IMR-90 (cell line): ENCODE results near the gene FANCM. TPM values are rescaled to one million over a fixed set of nuclear protein-coding genes. Genes with fewer than 3 reads are reported as not detected.

ENCODE experiments used
- ATAC-seq: fragments of 200-7000 bp; cut with Tn5 transposase; 2 replicates; pipeline ENCODE4 v1.9.1; 2020; ENCODE audit warnings: low read depth, mild to moderate bottlenecking, moderate library complexity
- BruUV-seq: library from RNA; stranded (reverse); fragments of 400-500 nt; replicated peaks from 2 replicates; lab custom pipeline; 2021; lab: Mats Ljungman, UMichigan
- CTCF ChIA-PET: fragments of 300-600 bp; formaldehyde crosslinking; extraction: SDS; loops from one replicate; lab custom pipeline; 2021; ENCODE audit warnings: antibody characterized with exemption; lab: Yijun Ruan, JAX
- POLR2A ChIA-PET: fragments of 300-600 bp; sonication (Branson Sonifier 250); formaldehyde crosslinking; loops from one replicate; lab custom pipeline; 2022; ENCODE audit warnings: antibody characterized with exemption; ENCODE audit not compliant: unreplicated experiment; lab: Charles Lee
- DNase-seq: peaks from one replicate; pipeline ENCODE4 v3.0.0; 2013
- H2AFZ ChIP-seq: replicated peaks from 2 replicates; pipeline ENCODE3; 2013; ENCODE audit warnings: low read length, mild to moderate bottlenecking; ENCODE audit not compliant: poor library complexity
- H2AK5ac ChIP-seq: 2 replicates; pipeline ENCODE4 v1.6.1; 2013; ENCODE audit warnings: low read depth, low read length, inconsistent platforms
- H2AK9ac ChIP-seq: replicated peaks from 2 replicates; pipeline ENCODE3; 2013; ENCODE audit warnings: mild to moderate bottlenecking, low read depth, low read length, moderate library complexity; ENCODE audit not compliant: poor library complexity
- H2BK120ac ChIP-seq: 2 replicates; pipeline ENCODE4 v1.6.1; 2013; ENCODE audit warnings: low read depth, low read length, inconsistent platforms
- H2BK15ac ChIP-seq: 3 replicates; pipeline ENCODE4 v1.6.1; 2013; ENCODE audit warnings: low read depth, low read length, inconsistent platforms
- H2BK20ac ChIP-seq: 2 replicates; pipeline ENCODE4 v1.6.1; 2013; ENCODE audit warnings: low read depth, mild to moderate bottlenecking, inconsistent platforms, low read length, moderate library complexity
- H2BK5ac ChIP-seq: 2 replicates; pipeline ENCODE4 v1.6.1; 2013; ENCODE audit warnings: mild to moderate bottlenecking, low read depth, low read length, inconsistent platforms; ENCODE audit not compliant: poor library complexity, severe bottlenecking
- H3K14ac ChIP-seq: replicated peaks from 2 replicates; pipeline ENCODE4 v1.6.1; 2013; ENCODE audit warnings: low read depth, low read length, inconsistent platforms
- H3K18ac ChIP-seq: 2 replicates; pipeline ENCODE4 v1.6.1; 2013; ENCODE audit warnings: low read depth, low read length, control low read depth
- H3K23ac ChIP-seq: 2 replicates; pipeline ENCODE4 v1.6.1; 2013; ENCODE audit warnings: low read depth, low read length, inconsistent platforms
- H3K27ac ChIP-seq: 2 replicates; pipeline ENCODE4 v1.5.1; 2013; ENCODE audit warnings: mild to moderate bottlenecking, control low read depth, low read length; ENCODE audit not compliant: insufficient read depth
- H3K27me3 ChIP-seq: 2 replicates; pipeline ENCODE4 v1.6.1; 2013; ENCODE audit warnings: low read length; ENCODE audit not compliant: control insufficient read depth, insufficient read depth
- H3K36me3 ChIP-seq: 2 replicates; pipeline ENCODE4 v1.6.1; 2013; ENCODE audit warnings: low read length, mixed read lengths; ENCODE audit not compliant: control insufficient read depth, insufficient read depth
- H3K4ac ChIP-seq: 2 replicates; pipeline ENCODE4 v1.6.1; 2013; ENCODE audit warnings: low read depth, low read length, inconsistent platforms
- H3K4me1 ChIP-seq: 2 replicates; pipeline ENCODE4 v1.6.1; 2013; ENCODE audit warnings: low read length, mixed read lengths; ENCODE audit not compliant: control insufficient read depth, insufficient read depth
- H3K4me2 ChIP-seq: 2 replicates; pipeline ENCODE4 v1.6.1; 2013; ENCODE audit warnings: low read depth, mild to moderate bottlenecking, control low read depth, low read length, moderate library complexity
- H3K4me3 ChIP-seq: 2 replicates; pipeline ENCODE4 v1.5.1; 2013; ENCODE audit warnings: low read depth, mild to moderate bottlenecking, control low read depth, low read length, moderate library complexity; ENCODE audit not compliant: insufficient read depth
- H3K56ac ChIP-seq: 2 replicates; pipeline ENCODE4 v1.6.1; 2013; ENCODE audit warnings: low read length, inconsistent platforms; ENCODE audit not compliant: insufficient read depth; ENCODE audit errors: extremely low read depth
- H3K79me1 ChIP-seq, 2 experiments: 2 replicates each; pipeline ENCODE4 v1.6.1; 2013; ENCODE audit warnings: low read length in 2 of 2, inconsistent platforms in 1 of 2, low read depth in 1 of 2
- H3K9ac ChIP-seq: 2 replicates; pipeline ENCODE4 v1.6.1; 2013; ENCODE audit warnings: low read depth, low read length, control low read depth
- H3K9me1 ChIP-seq: 2 replicates; pipeline ENCODE4 v1.6.1; 2013; ENCODE audit warnings: low read length, inconsistent platforms; ENCODE audit not compliant: insufficient read depth
- H3K9me3 ChIP-seq: 2 replicates; pipeline ENCODE4 v1.6.1; 2013; ENCODE audit warnings: low read length; ENCODE audit not compliant: control insufficient read depth, insufficient read depth
- H4K20me1 ChIP-seq: 2 replicates; pipeline ENCODE4 v1.6.1; 2013; ENCODE audit warnings: low read length, inconsistent platforms; ENCODE audit not compliant: insufficient read depth
- H4K5ac ChIP-seq: 2 replicates; pipeline ENCODE4 v1.6.1; 2013; ENCODE audit warnings: mild to moderate bottlenecking, low read depth, low read length, control low read depth
- H4K8ac ChIP-seq, 2 experiments: 2 replicates each; pipeline ENCODE4 v1.6.1; 2013; ENCODE audit warnings: low read depth in 2 of 2, low read length in 2 of 2, control low read depth in 1 of 2, inconsistent platforms in 1 of 2
- H4K91ac ChIP-seq: 2 replicates; pipeline ENCODE4 v1.6.1; 2013; ENCODE audit warnings: low read depth, low read length, inconsistent platforms; ENCODE audit not compliant: insufficient read depth
- CEBPB ChIP-seq: IDR thresholded peaks from 2 replicates; pipeline ENCODE4 v1.6.1; 2012; ENCODE audit warnings: low read depth, low read length, improper control_type of control experiment
- CHD1 ChIP-seq: IDR thresholded peaks from 2 replicates; pipeline ENCODE4 v1.6.1; 2012; ENCODE audit warnings: low read depth, low read length, improper control_type of control experiment
- MXI1 ChIP-seq: IDR thresholded peaks from 2 replicates; pipeline ENCODE4 v1.6.1; 2012; ENCODE audit warnings: low read depth, mild to moderate bottlenecking, low read length, moderate library complexity, borderline replicate concordance
- RAD21 ChIP-seq: IDR thresholded peaks from 2 replicates; pipeline ENCODE4 v1.6.1; 2012; ENCODE audit warnings: low read length, improper control_type of control experiment
- RFX5 ChIP-seq: IDR thresholded peaks from 2 replicates; pipeline ENCODE4 v1.8.0; 2012; ENCODE audit warnings: low read depth, mild to moderate bottlenecking, low read length, moderate library complexity
- SMC3 ChIP-seq: fragments of 150-350 bp; IDR thresholded peaks from 2 replicates; pipeline ENCODE4 v1.6.1; 2016; ENCODE audit warnings: low read depth, mild to moderate bottlenecking, antibody characterized with exemption, low read length, moderate library complexity
- WGBS, 2 experiments: methylation state at CpG; one replicate each; pipeline versions ENCODE4 v1.1.5 to v1.1.7; 2013; ENCODE audit warnings: missing lambda C conversion rate in 2 of 2; ENCODE audit not compliant: insufficient read length in 1 of 2; ENCODE audit errors: extremely low coverage in 2 of 2; 5-methylcytosine and 5-hydroxymethylcytosine counted together
- dilution Hi-C: fragments of 300-500 bp; cut with HindIII; formaldehyde crosslinking; loops from one replicate; pipeline ENCODE4 v1.14.3; 2018; ENCODE audit warnings: low sequenced_read_pairs; ENCODE audit not compliant: unreplicated experiment
- in situ Hi-C: fragments of 300-500 bp; cut with MboI; formaldehyde crosslinking; loops from 3 replicates; pipeline ENCODE4 v1.14.3; 2019; ENCODE audit warnings: low sequenced_read_pairs, inconsistent platforms, mixed read lengths
- intact Hi-C: fragments of 100-400 bp; cut with micrococcal nuclease; formaldehyde crosslinking; loops from 2 replicates; pipeline ENCODE4 v1.10.0; 2022
- polyA plus RNA-seq, 3 experiments: library from polyadenylated mRNA; depleted of rRNA; stranded (reverse); fragments of >200 nt; gene quantifications; 2 replicates each; pipeline ENCODE4 v1.2.3, GENCODE V29; 2012; ENCODE audit warnings: low replicate concordance in 1 of 3
- total RNA-seq: library from RNA; depleted of rRNA; stranded (reverse); fragments of >200 nt; gene quantifications from 2 replicates; pipeline ENCODE4 v1.2.3, GENCODE V29; 2012
- TF ChIP-seq, protein P1 (sequence below): fragments of 150-350 bp; IDR thresholded peaks from 2 replicates; pipeline ENCODE4 v1.6.1; 2017; ENCODE audit warnings: mild to moderate bottlenecking, antibody characterized with exemption, low read length, low read depth

The FANCM gene
- total and polyA plus RNA-seq, 2 of the 4 experiments (the other 2 are of a cell fraction), result 1.7 to 7.0 TPM

DNA sequence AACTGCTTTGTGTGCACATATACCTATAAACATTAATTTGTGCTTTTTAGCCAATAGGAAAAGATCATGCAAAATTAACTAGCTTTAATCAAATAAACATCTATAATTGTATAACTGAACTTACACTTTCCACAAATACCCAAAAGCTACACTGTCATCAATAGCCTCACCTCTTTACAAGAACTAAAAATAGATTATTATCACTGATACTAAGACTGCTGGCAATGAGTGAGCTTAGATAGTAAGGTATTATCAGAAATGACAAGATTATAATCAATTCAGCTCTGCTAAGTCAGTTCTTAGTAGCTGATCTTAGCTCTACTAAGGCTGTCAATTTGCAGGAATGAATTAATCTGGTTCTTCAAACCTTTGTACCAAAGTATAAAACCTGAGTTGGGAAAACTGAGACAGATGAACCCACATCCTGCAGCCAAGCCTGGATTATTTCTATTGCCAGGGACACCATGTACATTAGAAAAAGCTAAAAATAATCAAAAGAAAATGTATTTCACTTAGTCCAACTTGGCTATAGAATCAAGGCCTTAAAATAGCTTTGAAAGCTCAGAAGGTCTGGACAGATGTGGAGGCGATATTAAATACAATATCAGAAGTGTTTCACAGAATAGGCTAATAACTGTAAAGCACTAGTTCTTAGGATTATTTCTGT lies 6.6 kb upstream of the FANCM start:
- Histone ChIP-seq H3K27me3 (no peaks in the 10 kb centered on the region), H3K9me3 (no peaks in the 10 kb centered on the region), H3K4ac (no peak overlapping the region), H2AFZ (no peak overlapping the region), H4K91ac (no peak overlapping the region), H2AK9ac (no peak overlapping the region), H3K23ac (no peak overlapping the region), H4K5ac (no peak overlapping the region), H3K56ac (no peak overlapping the region), H3K18ac (no peak overlapping the region), H3K9ac (no peak overlapping the region), H2BK5ac (no peak overlapping the region), H3K4me3 (no peak overlapping the region), H2BK15ac (no peak overlapping the region), H3K14ac (no peak overlapping the region), H3K4me2 (no peak overlapping the region), H3K27ac (no peak overlapping the region), H3K4me1 (no peaks in the 10 kb centered on the region), H2AK5ac (no peak overlapping the region), H3K79me1 (peaks cover 7 to 18% of the 10 kb centered on the region in 2 experiments), H4K20me1 (no peaks in the 10 kb centered on the region), H4K8ac (no peak overlapping the region), H3K36me3 (peaks cover 16% of the 10 kb centered on the region), H2BK120ac (no peak overlapping the region), H2BK20ac (no peak overlapping the region), H3K9me1 (no peaks in the 10 kb centered on the region)
- dilution Hi-C loops (no loop called here), intact Hi-C loops (no loop called here), in situ Hi-C loops (no loop called here)
- POLR2A ChIA-PET, result no interaction called here
- WGBS, 2 experiments, result no CpG with 5 or more reads among the region's 1 CpG
- CTCF ChIA-PET, result interaction anchor here (0.6 to 1.4 kb wide), 2 partner anchors 139 to 215 kb away, joined by 3 read pairs; no protein-coding TSS in a partner anchor
- TF ChIP-seq CHD1, result no peak
- TF ChIP-seq RFX5, result no peak
- TF ChIP-seq, protein P1, sequence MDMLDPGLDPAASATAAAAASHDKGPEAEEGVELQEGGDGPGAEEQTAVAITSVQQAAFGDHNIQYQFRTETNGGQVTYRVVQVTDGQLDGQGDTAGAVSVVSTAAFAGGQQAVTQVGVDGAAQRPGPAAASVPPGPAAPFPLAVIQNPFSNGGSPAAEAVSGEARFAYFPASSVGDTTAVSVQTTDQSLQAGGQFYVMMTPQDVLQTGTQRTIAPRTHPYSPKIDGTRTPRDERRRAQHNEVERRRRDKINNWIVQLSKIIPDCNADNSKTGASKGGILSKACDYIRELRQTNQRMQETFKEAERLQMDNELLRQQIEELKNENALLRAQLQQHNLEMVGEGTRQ, result no peak
- TF ChIP-seq RAD21, result no peak
- no peak for TF ChIP-seq SMC3
- no peak for TF ChIP-seq MXI1
- no peak for TF ChIP-seq CEBPB
- DNase-seq (no peak), ATAC-seq (no peak)
- no TSS peak for BruUV-seq
